IMR-90 (cell line): Measurements from ENCODE around the gene ZNF358. TPM values are rescaled to one million over a fixed set of nuclear protein-coding genes. Genes with fewer than 3 reads are reported as not detected.

Source experiments
- RFX5 ChIP-seq: IDR thresholded peaks from 2 replicates; pipeline ENCODE4 v1.8.0; 2012; ENCODE audit warnings: low read depth, mild to moderate bottlenecking, low read length, moderate library complexity
- polyA plus RNA-seq, 3 experiments: library from polyadenylated mRNA; depleted of rRNA; stranded (reverse); fragments of >200 nt; gene quantifications; 2 replicates each; pipeline ENCODE4 v1.2.3, GENCODE V29; 2012; ENCODE audit warnings: low replicate concordance in 1 of 3
- total RNA-seq: library from RNA; depleted of rRNA; stranded (reverse); fragments of >200 nt; gene quantifications from 2 replicates; pipeline ENCODE4 v1.2.3, GENCODE V29; 2012
- TF ChIP-seq, protein P1 (sequence below): conservative IDR thresholded peaks from 2 replicates; pipeline ENCODE4 v1.5.1; 2012; ENCODE audit warnings: mild to moderate bottlenecking, low read depth, low read length, improper control_type of control experiment

ZNF358 gene
- total and polyA plus RNA-seq, 2 of the 4 experiments (the other 2 are of a cell fraction) = 5.4 to 30.7 TPM

DNA sequence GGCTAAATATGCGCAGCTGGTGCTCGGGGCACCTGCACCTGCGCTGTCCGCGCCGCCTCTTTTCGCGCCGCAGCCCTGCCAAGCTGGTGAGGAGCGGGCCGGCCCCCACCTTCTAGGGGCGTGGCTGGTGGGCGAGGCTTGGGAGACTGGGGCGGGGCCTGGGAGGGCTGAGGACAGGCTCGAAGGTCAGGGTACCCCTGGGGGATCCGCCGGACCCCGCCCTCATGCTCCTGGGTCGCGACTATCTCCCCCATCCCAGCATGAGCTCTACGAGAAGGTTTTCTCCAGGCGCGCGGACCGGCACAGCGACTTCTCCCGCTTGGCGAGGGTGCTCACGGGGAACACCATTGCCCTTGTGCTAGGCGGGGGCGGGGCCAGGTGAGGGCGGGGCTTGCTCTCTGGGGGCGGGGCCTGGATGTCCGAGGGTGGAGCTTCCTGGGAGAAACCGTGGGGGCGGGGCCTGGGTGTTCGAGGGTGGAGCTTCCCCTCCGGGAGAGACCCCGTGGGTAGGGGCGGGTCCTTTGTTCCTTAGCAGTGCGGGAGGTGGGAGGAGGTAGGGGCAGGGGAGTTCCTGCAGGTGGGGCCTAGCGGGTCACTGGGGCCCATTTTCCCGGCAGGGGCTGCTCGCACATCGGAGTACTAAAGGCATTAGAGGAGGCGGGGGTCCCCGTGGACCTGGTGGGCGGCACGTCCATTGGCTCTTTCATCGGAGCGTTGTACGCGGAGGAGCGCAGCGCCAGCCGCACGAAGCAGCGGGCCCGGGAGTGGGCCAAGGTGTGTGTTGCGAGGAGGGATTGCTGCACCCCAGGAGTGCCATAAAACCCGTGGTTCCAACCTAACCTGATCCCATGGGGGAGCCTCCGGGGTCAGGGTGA lies 39.3 kb downstream of the ZNF358 start (continued):
- TF ChIP-seq, protein P1, sequence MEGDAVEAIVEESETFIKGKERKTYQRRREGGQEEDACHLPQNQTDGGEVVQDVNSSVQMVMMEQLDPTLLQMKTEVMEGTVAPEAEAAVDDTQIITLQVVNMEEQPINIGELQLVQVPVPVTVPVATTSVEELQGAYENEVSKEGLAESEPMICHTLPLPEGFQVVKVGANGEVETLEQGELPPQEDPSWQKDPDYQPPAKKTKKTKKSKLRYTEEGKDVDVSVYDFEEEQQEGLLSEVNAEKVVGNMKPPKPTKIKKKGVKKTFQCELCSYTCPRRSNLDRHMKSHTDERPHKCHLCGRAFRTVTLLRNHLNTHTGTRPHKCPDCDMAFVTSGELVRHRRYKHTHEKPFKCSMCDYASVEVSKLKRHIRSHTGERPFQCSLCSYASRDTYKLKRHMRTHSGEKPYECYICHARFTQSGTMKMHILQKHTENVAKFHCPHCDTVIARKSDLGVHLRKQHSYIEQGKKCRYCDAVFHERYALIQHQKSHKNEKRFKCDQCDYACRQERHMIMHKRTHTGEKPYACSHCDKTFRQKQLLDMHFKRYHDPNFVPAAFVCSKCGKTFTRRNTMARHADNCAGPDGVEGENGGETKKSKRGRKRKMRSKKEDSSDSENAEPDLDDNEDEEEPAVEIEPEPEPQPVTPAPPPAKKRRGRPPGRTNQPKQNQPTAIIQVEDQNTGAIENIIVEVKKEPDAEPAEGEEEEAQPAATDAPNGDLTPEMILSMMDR = no peak
- no peak for TF ChIP-seq RFX5
